Activated naive CD4-positive, alpha-beta T cell treated with anti-CD3 and anti-CD28 coated beads, Interleukin-2, amount 10 ng/mL, durations not matched to agents 7 days and 5 days (primary cell): Measurements from ENCODE around the gene PI4KA.
A peak's percentile ranks its signal among the peaks of the same experiment; 100 is the strongest.

Experiments used
- CTCF ChIA-PET: fragments of 350-600 bp; sonication (Branson Sonifier 250); formaldehyde crosslinking; loops from one replicate; lab custom pipeline; 2021; ENCODE audit warnings: antibody characterized with exemption; lab: Charles Lee
- DNase-seq: peaks from one replicate; pipeline ENCODE4 v3.0.0-alpha.2; 2020
- H3K27ac Mint-ChIP-seq: one replicate; pipeline ENCODE4 v1.8.0; 2021; ENCODE audit warnings: mild to moderate bottlenecking, moderate library complexity, mixed read lengths
- H3K27me3 Mint-ChIP-seq: one replicate; pipeline ENCODE4 v1.8.0; 2021; ENCODE audit warnings: mild to moderate bottlenecking, mixed read lengths
- H3K36me3 Mint-ChIP-seq: one replicate; pipeline ENCODE4 v1.8.0; 2021; ENCODE audit warnings: mixed read lengths
- H3K4me1 Mint-ChIP-seq: one replicate; pipeline ENCODE4 v1.8.0; 2021; ENCODE audit warnings: mixed read lengths
- H3K4me3 Mint-ChIP-seq: one replicate; pipeline ENCODE4 v1.8.0; 2021; ENCODE audit warnings: mild to moderate bottlenecking, moderate library complexity, mixed read lengths
- H3K9me3 Mint-ChIP-seq: one replicate; pipeline ENCODE4 v1.8.0; 2021; ENCODE audit warnings: mixed read lengths

The PI4KA gene

GRCh38 chr22:20793748-20794649 is 64.6 kb downstream of the PI4KA start:
- Mint-ChIP-seq H3K27ac (no peak overlapping the region), H3K4me3 (no peak overlapping the region), H3K9me3 (no peaks in the 10 kb centered on the region), H3K27me3 (no peaks in the 10 kb centered on the region), H3K36me3 (peaks cover 41% of the 10 kb centered on the region), H3K4me1 (no peaks in the 10 kb centered on the region)
- DNase-seq, result no peak
- CTCF ChIA-PET, result interaction anchor here (1.0 to 2.4 kb wide), 4 partner anchors 10 to 163 kb away, joined by 3 to 16 read pairs (median 4); no protein-coding TSS in a partner anchor

GRCh38 chr22:20792966-20793728 is 65.5 kb downstream of the PI4KA start:
- no peaks in the 10 kb centered on the region for H3K4me1 Mint-ChIP-seq
- H3K9me3 Mint-ChIP-seq, result no peaks in the 10 kb centered on the region
- H3K4me3 Mint-ChIP-seq, result no peak overlapping the region
- H3K36me3 Mint-ChIP-seq, result peaks cover 39% of the 10 kb centered on the region
- no peak overlapping the region for H3K27ac Mint-ChIP-seq
- no peak for DNase-seq
- CTCF ChIA-PET, result interaction anchor here (1.0 to 2.4 kb wide), 3 partner anchors 9 to 13 kb away, joined by 3 to 16 read pairs (median 5); no protein-coding TSS in a partner anchor
- no peaks in the 10 kb centered on the region for H3K27me3 Mint-ChIP-seq

GRCh38 chr22:20792221-20792965 is 66.2 kb downstream of the PI4KA start:
- Mint-ChIP-seq H3K9me3 (no peaks in the 10 kb centered on the region), H3K27ac (no peak overlapping the region), H3K27me3 (no peaks in the 10 kb centered on the region), H3K36me3 (peaks cover 38% of the 10 kb centered on the region), H3K4me1 (no peaks in the 10 kb centered on the region), H3K4me3 (no peak overlapping the region)
- CTCF ChIA-PET, result interaction anchor here (1.2 to 2.4 kb wide), 2 partner anchors 8 to 12 kb away, joined by 3 to 16 read pairs; no protein-coding TSS in a partner anchor
- DNase-seq, result no peak

GRCh38 chr22:20788627-20789344 is 69.8 kb downstream of the PI4KA start:
- Mint-ChIP-seq H3K36me3 (peaks cover 21% of the 10 kb centered on the region), H3K9me3 (no peaks in the 10 kb centered on the region), H3K27me3 (no peaks in the 10 kb centered on the region), H3K27ac (no peak overlapping the region), H3K4me1 (no peaks in the 10 kb centered on the region), H3K4me3 (no peak overlapping the region)
- CTCF ChIA-PET, result no interaction called here
- DNase-seq, result no peak

DNA sequence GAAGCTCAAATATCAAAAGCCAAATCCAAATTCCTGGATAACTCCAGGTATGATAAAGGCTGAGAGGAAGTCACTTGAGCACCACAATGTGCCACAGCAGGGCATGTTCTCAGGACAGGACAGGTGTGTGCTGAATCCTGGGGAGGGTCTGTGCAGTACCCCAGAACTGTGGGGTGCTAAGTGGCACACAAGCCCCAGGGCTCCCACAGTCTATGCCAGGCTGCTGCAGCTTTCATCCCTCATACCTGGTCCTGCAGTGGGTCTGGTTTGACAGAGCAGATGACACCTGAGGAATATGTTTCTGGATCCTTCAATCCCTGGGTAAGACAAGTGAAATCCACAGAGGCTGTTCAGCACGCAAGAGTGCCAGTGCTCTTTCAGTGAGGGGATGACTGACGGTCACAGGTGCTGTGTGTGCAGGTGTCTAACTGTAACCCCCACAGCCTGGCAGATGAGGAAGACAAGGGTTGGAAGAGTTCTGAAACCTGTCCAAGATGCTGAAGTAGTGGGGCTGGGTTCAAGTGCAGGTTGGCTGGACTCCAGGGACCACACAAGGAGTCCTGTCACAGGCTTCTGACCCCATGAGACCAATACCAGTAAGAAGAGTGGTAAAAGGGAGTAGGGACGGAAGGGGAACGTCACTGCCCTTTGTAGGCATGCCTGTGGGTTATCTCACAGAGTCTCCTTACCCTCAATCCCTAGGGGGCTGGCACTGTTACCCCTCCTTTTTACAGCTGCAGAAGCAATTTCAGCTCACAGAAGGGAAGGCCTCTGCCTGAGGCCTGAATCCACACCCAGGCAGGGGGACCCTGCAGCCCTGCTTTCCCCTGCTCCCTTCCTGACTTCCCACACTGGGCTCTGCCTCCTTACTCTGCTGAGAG is 70.6 kb downstream of the PI4KA start:
- DNase-seq, result no peak
- Mint-ChIP-seq H3K27me3 (no peaks in the 10 kb centered on the region), H3K4me3 (no peak overlapping the region), H3K4me1 (no peaks in the 10 kb centered on the region), H3K9me3 (no peaks in the 10 kb centered on the region), H3K36me3 (peaks cover 19% of the 10 kb centered on the region), H3K27ac (no peak overlapping the region)
- CTCF ChIA-PET, result no interaction called here

GRCh38 chr22:20787223-20787622 is 71.4 kb downstream of the PI4KA start:
- Mint-ChIP-seq H3K9me3 (no peaks in the 10 kb centered on the region), H3K4me3 (no peak overlapping the region), H3K27me3 (no peaks in the 10 kb centered on the region), H3K36me3 (peaks cover 15% of the 10 kb centered on the region), H3K27ac (no peak overlapping the region), H3K4me1 (no peaks in the 10 kb centered on the region)
- CTCF ChIA-PET, result no interaction called here
- DNase-seq, result no peak

DNA sequence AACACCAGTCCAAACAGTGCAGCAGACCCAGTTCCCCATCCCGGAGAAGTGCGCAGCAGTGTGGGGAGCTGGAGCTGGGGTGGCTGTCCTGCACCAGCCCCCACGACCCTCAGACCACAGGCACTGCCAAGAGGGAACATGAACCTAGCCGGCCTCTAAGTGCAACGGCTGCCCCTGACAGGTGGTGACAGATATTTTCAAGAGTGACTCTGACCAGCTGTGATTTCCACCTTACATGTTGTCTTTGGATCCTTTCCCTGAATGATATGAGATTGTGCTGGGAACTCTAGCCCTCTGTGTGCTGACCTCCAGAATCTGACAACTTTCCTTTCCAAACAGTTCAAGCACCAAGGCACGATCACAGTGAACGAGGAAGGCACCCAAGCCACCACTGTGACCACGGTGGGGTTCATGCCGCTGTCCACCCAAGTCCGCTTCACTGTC is 72.1 kb downstream of the PI4KA start:
- Mint-ChIP-seq H3K4me3 (no peak overlapping the region), H3K27ac (no peak overlapping the region), H3K9me3 (no peaks in the 10 kb centered on the region), H3K36me3 (peaks cover 13% of the 10 kb centered on the region), H3K4me1 (no peaks in the 10 kb centered on the region), H3K27me3 (no peaks in the 10 kb centered on the region)
- DNase-seq, result no peak
- CTCF ChIA-PET, result no interaction called here

DNA sequence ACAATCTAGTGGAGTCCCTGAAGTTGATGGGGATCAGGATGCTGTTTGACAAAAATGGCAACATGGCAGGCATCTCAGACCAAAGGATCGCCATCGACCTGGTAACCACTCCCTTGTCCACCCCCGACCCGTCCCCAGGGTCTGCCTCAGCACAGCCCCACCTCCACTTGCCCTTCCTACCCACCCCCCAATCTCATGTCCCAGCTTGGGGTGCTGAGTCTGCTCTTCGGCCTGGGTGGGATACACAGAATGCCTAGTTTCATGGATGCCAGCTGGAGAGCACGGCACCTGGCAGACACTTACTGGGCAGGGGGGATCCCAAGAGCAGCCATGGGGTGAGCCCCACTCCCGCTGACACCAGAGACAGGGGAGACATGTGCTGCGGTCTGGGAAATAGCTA is 72.6 kb downstream of the PI4KA start:
- CTCF ChIA-PET, result no interaction called here
- no peaks in the 10 kb centered on the region for H3K4me1 Mint-ChIP-seq
- H3K9me3 Mint-ChIP-seq, result no peaks in the 10 kb centered on the region
- no peak for DNase-seq
- H3K4me3 Mint-ChIP-seq, result no peak overlapping the region
- no peak overlapping the region for H3K27ac Mint-ChIP-seq
- peaks cover 13% of the 10 kb centered on the region for H3K36me3 Mint-ChIP-seq
- no peaks in the 10 kb centered on the region for H3K27me3 Mint-ChIP-seq

DNA sequence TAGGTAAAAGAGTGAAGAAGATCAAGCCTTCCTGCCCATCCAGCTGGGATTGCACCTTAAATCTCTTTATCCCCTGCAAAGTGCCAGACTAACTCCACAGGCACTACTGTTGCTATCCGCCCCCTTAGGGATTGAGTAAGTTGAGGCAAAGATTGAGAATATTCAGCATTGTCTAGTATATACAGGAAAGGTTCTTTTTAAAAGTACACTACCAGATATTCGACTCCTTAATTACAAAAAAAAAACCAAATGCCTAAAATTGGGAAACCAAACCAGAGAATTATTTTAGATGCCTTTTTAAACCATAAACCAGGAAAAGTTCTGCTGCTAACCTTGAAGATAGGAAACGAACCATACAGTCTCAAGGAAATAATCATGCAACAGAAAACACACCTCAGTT is 73.2 kb downstream of the PI4KA start:
- H3K4me3 Mint-ChIP-seq, result no peak overlapping the region
- H3K9me3 Mint-ChIP-seq, result no peaks in the 10 kb centered on the region
- peaks cover 10% of the 10 kb centered on the region for H3K36me3 Mint-ChIP-seq
- no peak overlapping the region for H3K27ac Mint-ChIP-seq
- DNase-seq, result no peak
- H3K27me3 Mint-ChIP-seq, result no peaks in the 10 kb centered on the region
- no peaks in the 10 kb centered on the region for H3K4me1 Mint-ChIP-seq
- CTCF ChIA-PET, result interaction anchor here (2.1 to 2.6 kb wide), 2 partner anchors 8 to 11 kb away, joined by 6 to 16 read pairs; partner anchors contain the start of gene SERPIND1

GRCh38 chr22:20783844-20784723 is 74.5 kb downstream of the PI4KA start:
- Mint-ChIP-seq H3K9me3 (no peaks in the 10 kb centered on the region), H3K4me1 (peaks cover 3% of the 10 kb centered on the region), H3K4me3 (no peak overlapping the region), H3K36me3 (peaks cover 19% of the 10 kb centered on the region), H3K27me3 (no peaks in the 10 kb centered on the region), H3K27ac (no peak overlapping the region)
- DNase-seq, result peak; percentile 63
- CTCF ChIA-PET, result interaction anchor here (0.6 to 2.6 kb wide), 8 partner anchors 9 to 289 kb away, joined by 3 to 16 read pairs (median 4); partner anchors contain the start of gene SERPIND1

GRCh38 chr22:20783300-20783673 is 75.3 kb downstream of the PI4KA start:
- Mint-ChIP-seq H3K36me3 (peaks cover 21% of the 10 kb centered on the region), H3K27ac (no peak overlapping the region), H3K4me3 (no peak overlapping the region)

More at GRCh38 chr22:20783300-20783673, 75.3 kb downstream of the PI4KA start:
- Mint-ChIP-seq H3K27me3 (no peaks in the 10 kb centered on the region), H3K9me3 (no peaks in the 10 kb centered on the region), H3K4me1 (peaks cover 6% of the 10 kb centered on the region)
- CTCF ChIA-PET, result interaction anchor here (0.6 to 2.6 kb wide), 5 partner anchors 10 to 70 kb away, joined by 3 to 16 read pairs (median 3); no protein-coding TSS in a partner anchor
- no peak for DNase-seq
